Gastrocnemius medialis (tissue), 4 donors: ENCODE results near the gene IKZF2.

Source experiments
- CTCF ChIP-seq, 5 experiments: fragments of 450-650 bp in 3 of 5; fragments of 200-600 bp in 2 of 5; sonication (generic) in 2 of 5; IDR thresholded peaks in 4 of 5; conservative IDR thresholded peaks in 1 of 5; 1 replicate in 4 of 5; 2 replicates in 1 of 5; pipeline ENCODE4 v1.5.1; 2016 to 2019; ENCODE audit warnings: antibody characterized with exemption in 5 of 5, mild to moderate bottlenecking in 3 of 5, moderate library complexity in 3 of 5
- POLR2A ChIP-seq, 2 donors: fragments of 450-650 bp; IDR thresholded peaks; one replicate each; pipeline ENCODE4 v1.6.1; 2017; ENCODE audit warnings: antibody characterized with exemption in 2 of 2, mild to moderate bottlenecking in 2 of 2, moderate library complexity in 2 of 2

GRCh38 chr2:213004197-213004821, 147.1 kb downstream of the IKZF2 start:
- no peak for TF ChIP-seq CTCF (IDR thresholded peaks at IDR 0.05 in 4 of 5, conservative IDR thresholded peaks at IDR 0.05 in 1 of 5)
- TF ChIP-seq POLR2A (IDR thresholded peaks at IDR 0.05), result no peak
